ENCODE measurements around the gene SLC35B1. TPM values are rescaled to one million over a fixed set of nuclear protein-coding genes. Genes with fewer than 3 reads are reported as not detected.

SLC35B1 gene
- total and polyA plus RNA-seq, 2 of the 4 experiments (the other 2 are of a cell fraction): 66.4 to 86.2 TPM

- TF ChIP-seq USF2 (IDR thresholded peaks at IDR 0.05; ENCODE audit: low read depth, low read length): no peak
These were observed 30.4 kb downstream of the SLC35B1 start (continued) for GRCh38 chr17:49677134-49677932.

DNA sequence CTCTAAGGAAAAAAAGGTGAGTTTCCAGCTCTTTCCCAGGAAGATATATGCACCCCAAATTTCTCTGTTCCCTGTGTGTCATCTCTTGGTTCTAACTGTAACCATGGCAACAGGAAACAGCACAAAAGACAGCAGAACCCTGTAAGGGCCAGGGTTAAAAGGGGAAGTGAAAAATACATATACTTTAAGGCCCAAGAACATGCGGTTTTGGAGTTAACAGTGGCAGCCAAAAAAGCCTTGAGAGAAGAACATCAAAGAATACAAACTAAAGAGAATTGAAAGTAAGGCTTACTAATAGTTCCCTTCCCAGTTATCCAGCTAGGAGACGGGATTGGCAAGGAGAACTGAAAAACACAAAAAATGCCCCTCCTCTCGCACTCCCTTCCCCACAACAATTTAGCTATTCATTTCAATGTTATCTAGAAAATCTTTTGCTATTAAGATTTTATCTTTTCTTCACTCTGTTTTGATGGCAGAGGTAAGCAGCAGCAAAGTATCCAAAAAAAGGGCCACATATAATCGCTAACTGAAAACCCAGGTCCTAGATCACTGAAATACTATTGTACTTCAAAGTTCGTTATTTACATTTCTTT, 31.4 kb downstream of the SLC35B1 start:
- Histone ChIP-seq H4K8ac (ENCODE audit: low read depth in 2 of 2, low read length in 2 of 2) (no peak overlapping the region), H3K4ac (ENCODE audit: low read depth, low read length) (no peak overlapping the region; the same call in 1 of the 2 replicates), H3K56ac (ENCODE audit: extremely low read depth, insufficient read depth, low read length) (no peak overlapping the region), H3K4me1 (ENCODE audit: control insufficient read depth, insufficient read depth, low read length) (peaks cover 4% of the 10 kb centered on the region; the same call in 1 of the 2 replicates), H3K9me1 (ENCODE audit: insufficient read depth, low read length) (0 out of 2 replicates have a peak, but pooled peaks cover 2% of the 10 kb centered on the region), H3K18ac (ENCODE audit: low read depth, low read length) (no peak overlapping the region), H3K9me3 (ENCODE audit: control insufficient read depth, insufficient read depth, low read length) (no peaks in the 10 kb centered on the region), H2BK15ac (ENCODE audit: low read depth, low read length) (no peak overlapping the region), H2AFZ (replicated peaks; ENCODE audit: low read length, poor library complexity) (no peak overlapping the region), H3K9ac (ENCODE audit: low read depth, low read length) (peak overlapping the region; percentile 92; the same call in 1 of the 2 replicates), H2BK20ac (ENCODE audit: low read depth, low read length) (no peak overlapping the region), H3K4me3 (ENCODE audit: insufficient read depth, low read depth, low read length) (peak overlapping the region; percentile 69), H3K36me3 (ENCODE audit: control insufficient read depth, insufficient read depth, low read length) (no peaks in the 10 kb centered on the region), H4K91ac (ENCODE audit: insufficient read depth, low read depth, low read length) (no peak overlapping the region), H3K23ac (ENCODE audit: low read depth, low read length) (peak overlapping the region; percentile 14; the same call in 1 of the 2 replicates), H3K79me1 (ENCODE audit: low read depth in 1 of 2, low read length in 2 of 2) (peaks cover 19 to 41% of the 10 kb centered on the region in 2 experiments), H3K4me2 (ENCODE audit: low read depth, low read length) (peak overlapping the region; percentile 99), H3K27me3 (ENCODE audit: control insufficient read depth, insufficient read depth, low read length) (no peaks in the 10 kb centered on the region), H3K27ac (ENCODE audit: insufficient read depth, low read length) (no peak overlapping the region), H2AK5ac (ENCODE audit: low read depth, low read length) (no peak overlapping the region), H2BK120ac (ENCODE audit: low read depth, low read length) (no peak overlapping the region), H4K5ac (ENCODE audit: low read depth, low read length) (peak overlapping the region; percentile 10; the same call in 1 of the 2 replicates), H2BK5ac (ENCODE audit: low read depth, low read length, poor library complexity, severe bottlenecking) (no peak overlapping the region), H3K14ac (replicated peaks; ENCODE audit: low read depth, low read length) (no peak overlapping the region), H4K20me1 (ENCODE audit: insufficient read depth, low read length) (peaks cover 31% of the 10 kb centered on the region), H2AK9ac (replicated peaks; ENCODE audit: low read depth, low read length, poor library complexity) (no peak overlapping the region)
- dilution Hi-C loops (cut with HindIII; ENCODE audit: low sequenced_read_pairs, unreplicated experiment): no loop called here
- 63% methylated on average over 2 of the region's 5 CpGs; no CpG with 5 or more reads in 1 of the 2 experiments for WGBS, 2 experiments (ENCODE audit: extremely low coverage in 2 of 2, insufficient read length in 1 of 2)
- intact Hi-C loops (cut with micrococcal nuclease): loop anchor here (5.0 kb wide), 2 partner anchors 49 to 104 kb away; no protein-coding TSS in a partner anchor
- ChIA-PET POLR2A (ENCODE audit: unreplicated experiment) (no interaction called here), CTCF (no interaction called here)
- BruUV-seq (replicated peaks): TSS peak; percentile 20
- DNase-seq (peak; percentile 38), ATAC-seq (ENCODE audit: low read depth) (no peak)
- in situ Hi-C loops (cut with MboI; ENCODE audit: low sequenced_read_pairs): no loop called here
- TF ChIP-seq NFE2L2 (IDR thresholded peaks at IDR 0.05; ENCODE audit: low read depth, low read length) (no peak), BHLHE40 (IDR thresholded peaks at IDR 0.05; ENCODE audit: low read depth, low read length) (no peak), MXI1 (IDR thresholded peaks at IDR 0.05; ENCODE audit: borderline replicate concordance, low read depth, low read length) (no peak), FOS (IDR thresholded peaks at IDR 0.05; ENCODE audit: low read depth, low read length) (no peak), POLR2A (IDR thresholded peaks at IDR 0.05; ENCODE audit: low read depth, low read length) (no peak), SMC3 (IDR thresholded peaks at IDR 0.05; ENCODE audit: low read depth, low read length) (no peak), RAD21 (IDR thresholded peaks at IDR 0.05; ENCODE audit: low read length) (no peak), RFX5 (IDR thresholded peaks at IDR 0.05; ENCODE audit: low read depth, low read length) (no peak), ELK1 (IDR thresholded peaks at IDR 0.05; ENCODE audit: borderline replicate concordance, low read depth, low read length) (no peak), CEBPB (IDR thresholded peaks at IDR 0.05; ENCODE audit: low read depth, low read length) (no peak)
- TF ChIP-seq, protein P1, sequence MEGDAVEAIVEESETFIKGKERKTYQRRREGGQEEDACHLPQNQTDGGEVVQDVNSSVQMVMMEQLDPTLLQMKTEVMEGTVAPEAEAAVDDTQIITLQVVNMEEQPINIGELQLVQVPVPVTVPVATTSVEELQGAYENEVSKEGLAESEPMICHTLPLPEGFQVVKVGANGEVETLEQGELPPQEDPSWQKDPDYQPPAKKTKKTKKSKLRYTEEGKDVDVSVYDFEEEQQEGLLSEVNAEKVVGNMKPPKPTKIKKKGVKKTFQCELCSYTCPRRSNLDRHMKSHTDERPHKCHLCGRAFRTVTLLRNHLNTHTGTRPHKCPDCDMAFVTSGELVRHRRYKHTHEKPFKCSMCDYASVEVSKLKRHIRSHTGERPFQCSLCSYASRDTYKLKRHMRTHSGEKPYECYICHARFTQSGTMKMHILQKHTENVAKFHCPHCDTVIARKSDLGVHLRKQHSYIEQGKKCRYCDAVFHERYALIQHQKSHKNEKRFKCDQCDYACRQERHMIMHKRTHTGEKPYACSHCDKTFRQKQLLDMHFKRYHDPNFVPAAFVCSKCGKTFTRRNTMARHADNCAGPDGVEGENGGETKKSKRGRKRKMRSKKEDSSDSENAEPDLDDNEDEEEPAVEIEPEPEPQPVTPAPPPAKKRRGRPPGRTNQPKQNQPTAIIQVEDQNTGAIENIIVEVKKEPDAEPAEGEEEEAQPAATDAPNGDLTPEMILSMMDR (conservative IDR thresholded peaks at IDR 0.05; ENCODE audit: low read depth, low read length): no peak
